Head of caudate nucleus (tissue), 42 donors: Measurements from ENCODE around the gene MGAT4B.
A peak's percentile ranks its signal among the peaks of the same experiment; 100 is the strongest.
"Not testable (repeated sequence)": the region's sequence is repeated elsewhere in the genome, so short reads cannot be mapped to it uniquely, and the experiment has no call there.

Experiments
- DNase-seq, 42 donors: peaks; one replicate each; pipeline versions ENCODE4 v3.0.0 to v3.0.0-alpha.2; 2020 to 2021; ENCODE audit warnings: mixed read lengths in 7 of 42
- intact Hi-C: fragments of 100-400 bp; cut with DNase I; formaldehyde crosslinking; loops from one replicate; pipeline ENCODE4 v1.15.0; 2022

MGAT4B gene

GRCh38 chr5:179806250-179807048 lies at the start of gene MGAT4B:
Gene MGAT4B, minus strand, starts transcription at chr5:179806866. Its CDS starts 283 bp downstream, at chr5:179806583.
- peak in 39 of 42 donors; percentile 62 to 88 (median 80) for DNase-seq
- intact Hi-C loops: no loop called here

GRCh38 chr5:179854356-179854755 lies 47.7 kb upstream of the MGAT4B start:
- DNase-seq: no peak
- intact Hi-C loops: no loop called here

- intact Hi-C loops: no loop called here
- DNase-seq: peak in 1 of 42 donors; percentile 28
These were observed 46.4 kb upstream of the MGAT4B start for GRCh38 chr5:179852993-179853547.

- intact Hi-C loops: no loop called here
- DNase-seq: peak in 1 of 42 donors; percentile 21
These were observed 35.0 kb upstream of the MGAT4B start for GRCh38 chr5:179841621-179842020.

- peak in 2 of 42 donors; percentile 20 to 30 for DNase-seq
- intact Hi-C loops: no loop called here
These were observed 34.1 kb upstream of the MGAT4B start for GRCh38 chr5:179840766-179841165.

- intact Hi-C loops: no loop called here
- peak in 1 of 42 donors; percentile 35 for DNase-seq
These were observed 33.7 kb upstream of the MGAT4B start for GRCh38 chr5:179840321-179840720.

- intact Hi-C loops: no loop called here
- DNase-seq: peak in 2 of 42 donors; percentile 30 to 36
These were observed 32.9 kb upstream of the MGAT4B start for GRCh38 chr5:179839328-179840256.

- no peak for DNase-seq
- intact Hi-C loops: no loop called here
These were observed 30.7 kb upstream of the MGAT4B start for GRCh38 chr5:179837076-179838011.

- peak in 1 of 42 donors; percentile 37 for DNase-seq
- intact Hi-C loops: no loop called here
These were observed 29.8 kb upstream of the MGAT4B start for GRCh38 chr5:179836225-179837019.

GRCh38 chr5:179834871-179835270 lies 28.2 kb upstream of the MGAT4B start:
- intact Hi-C loops, DNase-seq: not testable (repeated sequence)

- intact Hi-C loops: no loop called here
- no peak for DNase-seq
These were observed 27.5 kb upstream of the MGAT4B start for GRCh38 chr5:179834120-179834519.

- peak in 5 of 42 donors; percentile 31 to 65 (median 51) for DNase-seq
- intact Hi-C loops: no loop called here
These were observed 27.0 kb upstream of the MGAT4B start for GRCh38 chr5:179833709-179834070.

GRCh38 chr5:179833056-179833708 lies 26.5 kb upstream of the MGAT4B start:
- intact Hi-C loops: no loop called here
- DNase-seq: no peak

- intact Hi-C loops: no loop called here
- no peak for DNase-seq
These were observed 25.5 kb upstream of the MGAT4B start for GRCh38 chr5:179832039-179832745.

GRCh38 chr5:179830818-179831468 lies 24.3 kb upstream of the MGAT4B start:
- intact Hi-C loops: no loop called here
- no peak for DNase-seq
